Endothelial cell of umbilical vein (primary cell): ENCODE measurements around the gene KCNK1.

Source experiments
- CTCF ChIP-seq, 2 donors: IDR thresholded peaks; 1 replicate in 1 of 2; 2 replicates in 1 of 2; pipeline ENCODE4 v1.5.1; 2011; ENCODE audit warnings: low read length in 2 of 2, mild to moderate bottlenecking in 2 of 2, moderate library complexity in 2 of 2, control low read depth in 1 of 2, inconsistent platforms in 1 of 2, low read depth in 1 of 2; ENCODE audit not compliant: insufficient read depth in 1 of 2; ENCODE audit errors: extremely low read depth in 1 of 2
- EZH2 ChIP-seq: IDR thresholded peaks from 2 replicates; pipeline ENCODE4 v1.6.1; 2012; ENCODE audit warnings: borderline replicate concordance, low read depth, mild to moderate bottlenecking, moderate library complexity, low read length, inconsistent platforms; ENCODE audit not compliant: severe bottlenecking
- FOS ChIP-seq: IDR thresholded peaks from 2 replicates; pipeline ENCODE4 v1.6.1; 2011; ENCODE audit warnings: mild to moderate bottlenecking, low read length, moderate library complexity, borderline replicate concordance; ENCODE audit not compliant: insufficient read depth
- GATA2 ChIP-seq: IDR thresholded peaks from 2 replicates; pipeline ENCODE4 v1.7.0; 2011; ENCODE audit warnings: low read depth, mild to moderate bottlenecking, moderate library complexity, mixed read lengths, low read length; ENCODE audit not compliant: insufficient read length, insufficient read depth
- JUN ChIP-seq: IDR thresholded peaks from 2 replicates; pipeline ENCODE4 v1.6.1; 2011; ENCODE audit warnings: borderline replicate concordance, low read depth; ENCODE audit not compliant: insufficient read length, insufficient read depth
- MAX ChIP-seq: IDR thresholded peaks from 2 replicates; pipeline ENCODE4 v1.6.1; 2011; ENCODE audit not compliant: insufficient read depth, insufficient read length
- MYC ChIP-seq: IDR thresholded peaks from one replicate; pipeline ENCODE4 v1.6.1; 2011; ENCODE audit warnings: mild to moderate bottlenecking, low read depth, low read length
- POLR2A ChIP-seq: IDR thresholded peaks from 2 replicates; pipeline ENCODE4 v1.6.1; 2012; ENCODE audit warnings: low read depth, mild to moderate bottlenecking, control low read depth, low read length
- POLR2AphosphoS5 ChIP-seq: IDR thresholded peaks from 2 replicates; pipeline ENCODE4 v1.6.1; 2012; ENCODE audit warnings: low read depth, mild to moderate bottlenecking, control low read depth, low read length, moderate library complexity; ENCODE audit not compliant: insufficient read depth

- no peak for TF ChIP-seq POLR2AphosphoS5
- TF ChIP-seq MAX, result no peak
- TF ChIP-seq CTCF (IDR thresholded peaks at IDR 0.05; ENCODE audit: extremely low read depth in 1 of 2, insufficient read depth in 1 of 2, low read depth in 1 of 2, low read length in 2 of 2), result no peak
- TF ChIP-seq GATA2, result no peak
- TF ChIP-seq EZH2, result no peak
- TF ChIP-seq POLR2A, result no peak
- TF ChIP-seq JUN, result no peak
- no peak for TF ChIP-seq MYC
- TF ChIP-seq FOS, result no peak
Measured at GRCh38 chr1:233679030-233679429, 65.1 kb downstream of the KCNK1 start.
